HCT116 (cell line): ENCODE results near the gene VPS33A. TPM values are rescaled to one million over a fixed set of nuclear protein-coding genes. Genes with fewer than 3 reads are reported as not detected.

Experiments
- ATAC-seq: fragments of 200-7000 bp; cut with Tn5 transposase; 2 replicates; pipeline ENCODE4 v1.9.1; 2020; ENCODE audit warnings: mild to moderate bottlenecking, moderate library complexity
- BruUV-seq: library from RNA; stranded (reverse); fragments of 400-500 nt; replicated peaks from 2 replicates; lab custom pipeline; 2021; lab: Mats Ljungman, UMichigan
- CTCF ChIA-PET: fragments of 300-600 bp; sonication (Branson Sonifier 250); formaldehyde crosslinking; loops from one replicate; lab custom pipeline; 2021; ENCODE audit warnings: antibody characterized with exemption; lab: Charles Lee
- POLR2A ChIA-PET: fragments of 300-600, 350-600 bp; sonication (Branson Sonifier 250); formaldehyde crosslinking; loops from one replicate; lab custom pipeline; 2021; ENCODE audit warnings: antibody characterized with exemption; lab: Charles Lee
- RAD21 ChIA-PET, 2 experiments: fragments of 300-600 bp; sonication (Branson Sonifier 250); formaldehyde crosslinking; loops; one replicate each; lab custom pipeline; 2023; ENCODE audit warnings: low total read pairs in 2 of 2; ENCODE audit not compliant: uncharacterized antibody in 2 of 2, unreplicated experiment in 2 of 2, low non-redundant PET in 1 of 2; lab: Charles Lee
- DNase-seq: peaks from one replicate; pipeline ENCODE4 v3.0.0-alpha.2; 2010; ENCODE audit warnings: low read depth, low spot score
- H2AFZ ChIP-seq: fragments of 200-600 bp; shearing (Covaris generic), sonication (generic); 2 replicates; pipeline ENCODE4 v1.6.1; 2017; ENCODE audit warnings: low read depth, mixed run types, mixed read lengths, antibody characterized with exemption, low read length; ENCODE audit not compliant: poor library complexity, severe bottlenecking
- H3K27ac ChIP-seq: 2 replicates; pipeline ENCODE4 v1.5.1; 2012; ENCODE audit warnings: low read depth, low read length
- H3K27me3 ChIP-seq: fragments of 200-600 bp; sonication (generic); 2 replicates; pipeline ENCODE4 v1.6.1; 2016; ENCODE audit warnings: mixed run types, low read length, mixed read lengths; ENCODE audit not compliant: insufficient read depth
- H3K36me3 ChIP-seq, 2 experiments: fragments of 200-500 bp in 1 of 2; fragments of 200-600 bp in 1 of 2; sonication (Bioruptor generic) in 1 of 2; sonication (generic) in 1 of 2; 2 replicates each; pipeline versions ENCODE4 v1.5.1 to v1.6.1; 2014 to 2016; ENCODE audit warnings: low read length in 2 of 2, inconsistent platforms in 1 of 2, mixed read lengths in 1 of 2, mixed run types in 1 of 2; ENCODE audit not compliant: insufficient read depth in 2 of 2, control insufficient read depth in 1 of 2
- H3K4me1 ChIP-seq, 2 experiments: fragments of 200-600 bp in 1 of 2; sonication (generic) in 1 of 2; 2 replicates each; pipeline versions ENCODE4 v1.5.1 to v1.6.1; 2012 to 2017; ENCODE audit warnings: low read length in 2 of 2, inconsistent platforms in 1 of 2, mild to moderate bottlenecking in 1 of 2, mixed read lengths in 1 of 2, mixed run types in 1 of 2, moderate library complexity in 1 of 2; ENCODE audit not compliant: insufficient read depth in 2 of 2, control insufficient read depth in 1 of 2
- H3K4me2 ChIP-seq: fragments of 200-600 bp; sonication (generic); 2 replicates; pipeline ENCODE4 v1.6.1; 2017; ENCODE audit warnings: mixed run types, low read length, mixed read lengths
- H3K4me3 ChIP-seq, 2 experiments: fragments of 200-600 bp in 1 of 2; sonication (generic) in 1 of 2; replicated peaks in 1 of 2; 2 replicates each; pipeline ENCODE4 v1.5.1; 2011 to 2016; ENCODE audit warnings: low read length in 2 of 2, control low read depth in 1 of 2, low read depth in 1 of 2, mild to moderate bottlenecking in 1 of 2, mixed read lengths in 1 of 2, mixed run types in 1 of 2
- H3K79me2 ChIP-seq: fragments of 200-600 bp; sonication (generic); 2 replicates; pipeline ENCODE4 v1.6.1; 2017; ENCODE audit warnings: mild to moderate bottlenecking, mixed run types, low read length, moderate library complexity, mixed read lengths; ENCODE audit not compliant: insufficient read depth
- H3K9ac ChIP-seq: fragments of 200-600 bp; sonication (generic); 2 replicates; pipeline ENCODE4 v1.6.1; 2016; ENCODE audit warnings: low read length, mixed read lengths
- H3K9me2 ChIP-seq: fragments of 200-600 bp; sonication (generic), shearing (Covaris generic); 2 replicates; pipeline ENCODE4 v1.6.1; 2017; ENCODE audit warnings: mixed run types, mild to moderate bottlenecking, moderate library complexity; ENCODE audit not compliant: insufficient read depth
- H3K9me3 ChIP-seq, 2 experiments: fragments of 200-500 bp in 1 of 2; fragments of 200-600 bp in 1 of 2; sonication (Bioruptor generic) in 1 of 2; sonication (generic) in 1 of 2; 2 replicates each; pipeline ENCODE4 v1.6.1; 2014 to 2017; ENCODE audit warnings: low read length in 2 of 2, mixed read lengths in 2 of 2, inconsistent platforms in 1 of 2, low read depth in 1 of 2, mild to moderate bottlenecking in 1 of 2, mixed run types in 1 of 2, moderate library complexity in 1 of 2; ENCODE audit not compliant: control insufficient read depth in 1 of 2, insufficient read depth in 1 of 2
- H4K20me1 ChIP-seq: fragments of 200-600 bp; sonication (generic), shearing (Covaris generic); 2 replicates; pipeline ENCODE4 v1.6.1; 2017; ENCODE audit warnings: mixed run types, mild to moderate bottlenecking, moderate library complexity; ENCODE audit not compliant: insufficient read depth
- ATF3 ChIP-seq: IDR thresholded peaks from 2 replicates; pipeline ENCODE4 v1.6.1; 2012
- CBX3 ChIP-seq: IDR thresholded peaks from 2 replicates; pipeline ENCODE4 v1.6.1; 2012; ENCODE audit warnings: low read depth
- CEBPB ChIP-seq: IDR thresholded peaks from 2 replicates; pipeline ENCODE4 v1.6.1; 2012; ENCODE audit warnings: low read depth
- ELF1 ChIP-seq: IDR thresholded peaks from 2 replicates; pipeline ENCODE4 v1.6.1; 2012; ENCODE audit warnings: low read depth, borderline replicate concordance
- EZH2 ChIP-seq: fragments of 200-600 bp; sonication (generic); IDR thresholded peaks from 2 replicates; pipeline ENCODE4 v1.6.1; 2017; ENCODE audit warnings: antibody characterized with exemption, mixed run types
- EZH2phosphoT487 ChIP-seq: fragments of 200-600 bp; IDR thresholded peaks from 2 replicates; pipeline ENCODE4 v1.6.1; 2018; ENCODE audit warnings: antibody characterized with exemption, borderline replicate concordance
- FOSL1 ChIP-seq: IDR thresholded peaks from 2 replicates; pipeline ENCODE4 v1.6.1; 2012; ENCODE audit warnings: low read depth
- MAX ChIP-seq: IDR thresholded peaks from 2 replicates; pipeline ENCODE4 v1.6.1; 2012
- POLR2A ChIP-seq: IDR thresholded peaks from 2 replicates; pipeline ENCODE4 v1.7.0; 2011; ENCODE audit warnings: borderline replicate concordance; ENCODE audit not compliant: insufficient read depth, insufficient read length; ENCODE audit errors: extremely low read depth
- POLR2AphosphoS5 ChIP-seq: IDR thresholded peaks from 2 replicates; pipeline ENCODE4 v1.6.1; 2011; ENCODE audit warnings: mild to moderate bottlenecking, low read depth, low read length, moderate library complexity
- RAD21 ChIP-seq: IDR thresholded peaks from 2 replicates; pipeline ENCODE4 v1.6.1; 2012; ENCODE audit warnings: low read depth, mild to moderate bottlenecking
- SIN3A ChIP-seq: IDR thresholded peaks from 2 replicates; pipeline ENCODE4 v1.6.1; 2012; ENCODE audit warnings: low read depth
- SP1 ChIP-seq: IDR thresholded peaks from 2 replicates; pipeline ENCODE4 v1.6.1; 2012; ENCODE audit warnings: low read depth
- SRF ChIP-seq: IDR thresholded peaks from 2 replicates; pipeline ENCODE4 v1.6.1; 2012; ENCODE audit warnings: low read depth
- YY1 ChIP-seq: IDR thresholded peaks from 2 replicates; pipeline ENCODE4 v1.6.1; 2011; ENCODE audit warnings: low read length, low read depth, moderate library complexity, mild to moderate bottlenecking; ENCODE audit not compliant: insufficient replicate concordance; ENCODE audit errors: extremely low read depth
- ZBTB33 ChIP-seq: IDR thresholded peaks from 2 replicates; pipeline ENCODE4 v1.6.1; 2011; ENCODE audit warnings: mild to moderate bottlenecking, low read length, moderate library complexity; ENCODE audit not compliant: insufficient replicate concordance; ENCODE audit errors: extremely low read depth
- ZNF274 ChIP-seq: fragments of 200-500 bp; sonication (Bioruptor generic); IDR thresholded peaks from 2 replicates; pipeline ENCODE4 v1.6.1; 2014; ENCODE audit warnings: mild to moderate bottlenecking, low read depth, low read length, inconsistent platforms
- intact Hi-C: fragments of 100-400 bp; cut with micrococcal nuclease; formaldehyde crosslinking; loops from 2 replicates; pipeline ENCODE4 v1.10.0; 2022
- total RNA-seq: library from RNA; stranded (reverse); gene quantifications from one replicate; pipeline ENCODE4 v1.2.1, GENCODE V29; 2021; ENCODE audit not compliant: unreplicated experiment

VPS33A gene
- total RNA-seq, 1 experiment from 2014 or later: 19.4 TPM

- no peaks in the 10 kb centered on the region for H3K9me3 ChIP-seq
- no peaks in the 10 kb centered on the region for H3K79me2 ChIP-seq
- no peak overlapping the region for H3K9ac ChIP-seq
- DNase-seq (no peak), ATAC-seq (no peak)
- H3K4me3 ChIP-seq: no peak overlapping the region
- H3K27me3 ChIP-seq: no peaks in the 10 kb centered on the region
- no TSS peak for BruUV-seq
- no peak overlapping the region for H3K4me2 ChIP-seq
- no peak overlapping the region for H2AFZ ChIP-seq
- H4K20me1 ChIP-seq: no peaks in the 10 kb centered on the region
- TF ChIP-seq FOSL1 (no peak), ATF3 (no peak), MAX (no peak), SP1 (no peak), SIN3A (no peak), EZH2phosphoT487 (no peak), POLR2A (no peak), POLR2AphosphoS5 (no peak), EZH2 (no peak), RAD21 (no peak), YY1 (no peak), ZNF274 (no peak)
- ChIA-PET CTCF (no interaction called here), POLR2A (no interaction called here), RAD21 (no interaction called here)
- intact Hi-C loops: no loop called here
- H3K27ac ChIP-seq: no peak overlapping the region
- no peaks in the 10 kb centered on the region for H3K9me2 ChIP-seq
- no peaks in the 10 kb centered on the region for H3K36me3 ChIP-seq
- no peaks in the 10 kb centered on the region for H3K4me1 ChIP-seq
Measured at GRCh38 chr12:122187466-122187865, 78.8 kb downstream of the VPS33A start.

GRCh38 chr12:122185494-122186082 lies 80.7 kb downstream of the VPS33A start:
- Histone ChIP-seq H3K4me2 (no peak overlapping the region), H3K9me3 (no peaks in the 10 kb centered on the region), H3K27me3 (no peaks in the 10 kb centered on the region), H3K4me1 (no peaks in the 10 kb centered on the region), H3K9me2 (no peaks in the 10 kb centered on the region), H3K36me3 (no peaks in the 10 kb centered on the region), H3K4me3 (no peak overlapping the region), H2AFZ (no peak overlapping the region), H3K9ac (no peak overlapping the region), H3K79me2 (no peaks in the 10 kb centered on the region), H3K27ac (no peak overlapping the region), H4K20me1 (no peaks in the 10 kb centered on the region)
- POLR2A ChIA-PET: no interaction called here
- DNase-seq (no peak), ATAC-seq (no peak)
- intact Hi-C loops: no loop called here
- RAD21 ChIA-PET: no interaction called here
- BruUV-seq: no TSS peak
- CTCF ChIA-PET: no interaction called here
- no peak for TF ChIP-seq EZH2phosphoT487
- no peak for TF ChIP-seq SP1
- no peak for TF ChIP-seq EZH2
- no peak for TF ChIP-seq ELF1
- no peak for TF ChIP-seq SRF
- TF ChIP-seq CEBPB: no peak
- no peak for TF ChIP-seq YY1
- TF ChIP-seq ZBTB33: no peak
- no peak for TF ChIP-seq MAX
- TF ChIP-seq CBX3: no peak
- TF ChIP-seq SIN3A: no peak
- no peak for TF ChIP-seq ATF3
